A549 (cell line): Measurements from ENCODE around the gene HILPDA.
"Not testable (repeated sequence)": the region's sequence is repeated elsewhere in the genome, so short reads cannot be mapped to it uniquely, and the experiment has no call there.

Experiments
- GATA3 ChIP-seq: IDR thresholded peaks from 2 replicates; pipeline ENCODE4 v1.6.1; 2012; ENCODE audit warnings: borderline replicate concordance
- TP53 ChIP-seq: fragments of 250-450 bp; sonication (Bioruptor Pico); IDR thresholded peaks from 2 replicates; pipeline ENCODE4 v1.5.0; 2021; ENCODE audit warnings: mild to moderate bottlenecking, moderate library complexity
- ZFP36 ChIP-seq: fragments of 450-650 bp; IDR thresholded peaks from 2 replicates; pipeline ENCODE4 v1.6.1; 2014; ENCODE audit warnings: borderline replicate concordance; ENCODE audit not compliant: partially characterized antibody
- TF ChIP-seq, protein P1 (sequence below): fragments of 250-450 bp; sonication (Bioruptor Pico); IDR thresholded peaks from 2 replicates; pipeline ENCODE4 v1.5.0; 2021; ENCODE audit warnings: mild to moderate bottlenecking, moderate library complexity, borderline replicate concordance

GRCh38 chr7:128479082-128479481, 23.4 kb downstream of the HILPDA start:
- not testable (repeated sequence) for TF ChIP-seq ZFP36; TP53 (CRISPR knock-in tag); GATA3
- TF ChIP-seq, protein P1, sequence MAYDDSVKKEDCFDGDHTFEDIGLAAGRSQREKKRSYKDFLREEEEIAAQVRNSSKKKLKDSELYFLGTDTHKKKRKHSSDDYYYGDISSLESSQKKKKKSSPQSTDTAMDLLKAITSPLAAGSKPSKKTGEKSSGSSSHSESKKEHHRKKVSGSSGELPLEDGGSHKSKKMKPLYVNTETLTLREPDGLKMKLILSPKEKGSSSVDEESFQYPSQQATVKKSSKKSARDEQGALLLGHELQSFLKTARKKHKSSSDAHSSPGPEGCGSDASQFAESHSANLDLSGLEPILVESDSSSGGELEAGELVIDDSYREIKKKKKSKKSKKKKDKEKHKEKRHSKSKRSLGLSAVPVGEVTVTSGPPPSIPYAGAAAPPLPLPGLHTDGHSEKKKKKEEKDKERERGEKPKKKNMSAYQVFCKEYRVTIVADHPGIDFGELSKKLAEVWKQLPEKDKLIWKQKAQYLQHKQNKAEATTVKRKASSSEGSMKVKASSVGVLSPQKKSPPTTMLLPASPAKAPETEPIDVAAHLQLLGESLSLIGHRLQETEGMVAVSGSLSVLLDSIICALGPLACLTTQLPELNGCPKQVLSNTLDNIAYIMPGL (CRISPR knock-in tag), result not testable (repeated sequence)
